B cell (primary cell): ENCODE data around the gene PCGF5. TPM values are rescaled to one million over a fixed set of nuclear protein-coding genes. Genes with fewer than 3 reads are reported as not detected.
"Not testable (repeated sequence)": the region's sequence is repeated elsewhere in the genome, so short reads cannot be mapped to it uniquely, and the experiment has no call there.

Source experiments
- ATAC-seq: fragments of 200-7000 bp; cut with Tn5 transposase; one replicate; pipeline ENCODE4 v1.10.0; 2021; ENCODE audit warnings: low read depth, mild to moderate bottlenecking, moderate number of reproducible peaks, moderate library complexity
- CTCF ChIA-PET: fragments of 350-600 bp; sonication (Branson Sonifier 250); formaldehyde crosslinking; loops from one replicate; lab custom pipeline; 2021; ENCODE audit warnings: antibody characterized with exemption, inconsistent platforms; lab: Charles Lee
- POLR2A ChIA-PET: fragments of 350-600 bp; sonication (Branson Sonifier 250); formaldehyde crosslinking; loops from one replicate; lab custom pipeline; 2021; ENCODE audit warnings: antibody characterized with exemption; lab: Charles Lee
- DNase-seq: peaks from one replicate; pipeline ENCODE4 v3.0.0; 2013
- H2AFZ ChIP-seq: 2 replicates; pipeline ENCODE4 v1.6.1; 2012; ENCODE audit warnings: mild to moderate bottlenecking, low read depth, low read length; ENCODE audit not compliant: insufficient read depth, poor library complexity, severe bottlenecking
- H3K27ac ChIP-seq, 2 donors: 1 replicate in 1 of 2; 2 replicates in 1 of 2; pipeline ENCODE4 v1.5.1; 2012 to 2013; ENCODE audit warnings: low read length in 2 of 2, mild to moderate bottlenecking in 2 of 2, moderate library complexity in 1 of 2
- H3K27me3 ChIP-seq, 4 experiments: fragments of 200-600 bp in 1 of 4; sonication (generic) in 1 of 4; replicated peaks in 1 of 4; 1 replicate in 2 of 4; 2 replicates in 2 of 4; pipeline versions ENCODE4 v1.6.1 to v1.7.0; 2013 to 2016; ENCODE audit warnings: low read length in 3 of 4, mild to moderate bottlenecking in 2 of 4, mixed read lengths in 1 of 4, moderate library complexity in 1 of 4; ENCODE audit not compliant: insufficient read depth in 4 of 4, control insufficient read depth in 3 of 4; ENCODE audit errors: control extremely low read depth in 1 of 4
- H3K36me3 ChIP-seq, 2 experiments: replicated peaks in 1 of 2; 1 replicate in 1 of 2; 2 replicates in 1 of 2; pipeline versions ENCODE4 v1.6.1 to v1.7.1; 2013; ENCODE audit warnings: low read length in 1 of 2; ENCODE audit not compliant: insufficient read depth in 2 of 2, control insufficient read depth in 1 of 2; ENCODE audit errors: control extremely low read depth in 1 of 2, extremely low read depth in 1 of 2
- H3K4me1 ChIP-seq, 2 donors: fragments of 200-600 bp in 1 of 2; sonication (generic) in 1 of 2; 1 replicate in 1 of 2; 2 replicates in 1 of 2; pipeline versions ENCODE4 v1.5.1 to v1.6.1; 2013 to 2017; ENCODE audit warnings: low read length in 2 of 2; ENCODE audit not compliant: control insufficient read depth in 2 of 2, insufficient read depth in 2 of 2
- H3K4me2 ChIP-seq: replicated peaks from 2 replicates; pipeline ENCODE3; 2012; ENCODE audit warnings: mild to moderate bottlenecking, low read depth, low read length; ENCODE audit not compliant: poor library complexity, severe bottlenecking
- H3K4me3 ChIP-seq, 5 experiments: fragments of 200-600 bp in 1 of 5; sonication (generic) in 1 of 5; 1 replicate in 3 of 5; 2 replicates in 2 of 5; pipeline versions ENCODE4 v1.5.1 to v1.7.0; 2011 to 2016; ENCODE audit warnings: low read length in 4 of 5, mild to moderate bottlenecking in 4 of 5, low read depth in 2 of 5, control low read depth in 1 of 5, moderate library complexity in 1 of 5; ENCODE audit not compliant: insufficient read depth in 1 of 5; ENCODE audit errors: control extremely low read depth in 1 of 5, extremely low read depth in 1 of 5
- H3K79me2 ChIP-seq: fragments of 200-600 bp; sonication (generic); one replicate; pipeline ENCODE4 v1.6.0; 2016; ENCODE audit warnings: low read length; ENCODE audit not compliant: control insufficient read depth, insufficient read depth
- H3K9ac ChIP-seq: fragments of 200-600 bp; sonication (generic); 2 replicates; pipeline ENCODE4 v1.6.1; 2017; ENCODE audit warnings: mild to moderate bottlenecking, low read length, moderate library complexity
- H3K9me3 ChIP-seq, 3 donors: one replicate each; pipeline versions ENCODE4 v1.6.1 to v1.7.1; 2013; ENCODE audit warnings: low read length in 2 of 3; ENCODE audit not compliant: control insufficient read depth in 2 of 3, insufficient read depth in 1 of 3; ENCODE audit errors: control extremely low read depth in 1 of 3
- H4K20me1 ChIP-seq: 2 replicates; pipeline ENCODE4 v1.6.0; 2012; ENCODE audit warnings: mild to moderate bottlenecking, low read length; ENCODE audit not compliant: insufficient read depth, control insufficient read depth, poor library complexity, severe bottlenecking
- H3K27ac Mint-ChIP-seq: one replicate; pipeline ENCODE4 v1.8.0; 2021; ENCODE audit warnings: mixed read lengths
- H3K27me3 Mint-ChIP-seq: one replicate; pipeline ENCODE4 v1.8.0; 2021; ENCODE audit warnings: mixed read lengths
- H3K4me1 Mint-ChIP-seq: one replicate; pipeline ENCODE4 v1.8.0; 2021; ENCODE audit warnings: mixed read lengths
- H3K4me3 Mint-ChIP-seq: one replicate; pipeline ENCODE4 v1.8.0; 2021; ENCODE audit warnings: mixed read lengths
- H3K9me3 Mint-ChIP-seq: one replicate; pipeline ENCODE4 v1.8.0; 2022; ENCODE audit warnings: mixed read lengths; ENCODE audit not compliant: insufficient read depth
- CTCF ChIP-seq: fragments of 200-600 bp; IDR thresholded peaks from one replicate; pipeline ENCODE4 v1.8.0; 2022; ENCODE audit warnings: antibody characterized with exemption, mild to moderate bottlenecking
- EZH2 ChIP-seq: IDR thresholded peaks from 2 replicates; pipeline ENCODE4 v1.6.1; 2012; ENCODE audit warnings: borderline replicate concordance, low read depth, mild to moderate bottlenecking, moderate library complexity, low read length; ENCODE audit not compliant: insufficient read depth, poor library complexity, severe bottlenecking
- WGBS: methylation state at CpG from one replicate; pipeline ENCODE4 v1.1.5; 2013; ENCODE audit warnings: missing lambda C conversion rate; ENCODE audit not compliant: insufficient coverage; 5-methylcytosine and 5-hydroxymethylcytosine counted together
- intact Hi-C: fragments of 100-400 bp; cut with micrococcal nuclease; formaldehyde crosslinking; loops from one replicate; pipeline ENCODE4 v1.10.0; 2022
- polyA plus RNA-seq: library from polyadenylated mRNA; depleted of rRNA; stranded (reverse); fragments of >200 nt; gene quantifications from 2 replicates; pipeline ENCODE4 v1.2.3, GENCODE V29; 2012
- total RNA-seq, 2 donors: library from RNA; stranded (reverse); fragments of 120-200 nt in 1 of 2; gene quantifications; 1 replicate in 1 of 2; 2 replicates in 1 of 2; pipeline versions ENCODE4 v1.2.3 to v1.2.4, GENCODE V29; 2013 to 2022

PCGF5 gene
- total and polyA plus RNA-seq, 2 donors (not counting 1 experiment from before 2014, with no cell fraction given): 37.6 to 102 TPM

- H3K27ac ChIP-seq, intact Hi-C loops, H3K9ac ChIP-seq, H3K27me3 ChIP-seq, H3K4me3 ChIP-seq, DNase-seq, POLR2A ChIA-PET, H3K9me3 ChIP-seq, CTCF ChIA-PET, H3K4me3 Mint-ChIP-seq, H3K4me2 ChIP-seq, H3K4me1 ChIP-seq, H3K36me3 ChIP-seq, ATAC-seq, H3K9me3 Mint-ChIP-seq, H3K27ac Mint-ChIP-seq, H4K20me1 ChIP-seq, H3K79me2 ChIP-seq, H2AFZ ChIP-seq, H3K4me1 Mint-ChIP-seq: not testable (repeated sequence)
- WGBS: 87% methylated on average over 7 of the region's 7 CpGs
- H3K27me3 Mint-ChIP-seq: peaks cover 10% of the 10 kb centered on the region
Measured at GRCh38 chr10:91305979-91306378, 85.5 kb downstream of the PCGF5 start.

GRCh38 chr10:91307489-91307888 lies 87.0 kb downstream of the PCGF5 start:
- WGBS: no CpG with 5 or more reads among the region's 1 CpG
- Histone ChIP-seq H3K4me3 (no peak overlapping the region), H4K20me1 (no peaks in the 10 kb centered on the region), H3K79me2 (no peaks in the 10 kb centered on the region), H3K27me3 (peaks cover 0 to 7% (median 0%) of the 10 kb centered on the region in 4 experiments), H3K27ac (no peak overlapping the region), H3K36me3 (no peaks in the 10 kb centered on the region), H3K9me3 (no peaks in the 10 kb centered on the region), H2AFZ (no peak overlapping the region), H3K9ac (no peak overlapping the region), H3K4me2 (no peak overlapping the region), H3K4me1 (no peaks in the 10 kb centered on the region)
- Mint-ChIP-seq H3K4me3 (no peak overlapping the region), H3K27me3 (peaks cover 20% of the 10 kb centered on the region), H3K27ac (no peak overlapping the region), H3K4me1 (no peaks in the 10 kb centered on the region), H3K9me3 (no peaks in the 10 kb centered on the region)
- intact Hi-C loops: no loop called here
- POLR2A ChIA-PET: no interaction called here
- no peak for TF ChIP-seq EZH2
- TF ChIP-seq CTCF: no peak
- ATAC-seq: no peak
- CTCF ChIA-PET: interaction anchor here (3.9 kb wide), 1 partner anchor 9 kb away, joined by 25 read pairs; no protein-coding TSS in a partner anchor
- no peak for DNase-seq
